GM19099 (cell line): Measurements from ENCODE around the gene MAGI3.

Experiments used
- POLR2A ChIP-seq: IDR thresholded peaks from 3 replicates; pipeline ENCODE4 v1.6.1; 2011; ENCODE audit warnings: low read depth; ENCODE audit not compliant: insufficient read length; ENCODE audit errors: extremely low read depth

MAGI3 gene

GRCh38 chr1:113701429-113701828 is 311.1 kb downstream of the MAGI3 start:
- TF ChIP-seq POLR2A: no peak

GRCh38 chr1:113714606-113715269 is 324.4 kb downstream of the MAGI3 start:
- TF ChIP-seq POLR2A: no peak

- no peak for TF ChIP-seq POLR2A
Measured at GRCh38 chr1:113721010-113721409, 330.7 kb downstream of the MAGI3 start.

GRCh38 chr1:113732802-113733201 is 342.5 kb downstream of the MAGI3 start:
- no peak for TF ChIP-seq POLR2A

GRCh38 chr1:113734357-113735055 is 344.2 kb downstream of the MAGI3 start:
- no peak for TF ChIP-seq POLR2A
